ENCODE measurements around the gene SLC5A6.

DNA sequence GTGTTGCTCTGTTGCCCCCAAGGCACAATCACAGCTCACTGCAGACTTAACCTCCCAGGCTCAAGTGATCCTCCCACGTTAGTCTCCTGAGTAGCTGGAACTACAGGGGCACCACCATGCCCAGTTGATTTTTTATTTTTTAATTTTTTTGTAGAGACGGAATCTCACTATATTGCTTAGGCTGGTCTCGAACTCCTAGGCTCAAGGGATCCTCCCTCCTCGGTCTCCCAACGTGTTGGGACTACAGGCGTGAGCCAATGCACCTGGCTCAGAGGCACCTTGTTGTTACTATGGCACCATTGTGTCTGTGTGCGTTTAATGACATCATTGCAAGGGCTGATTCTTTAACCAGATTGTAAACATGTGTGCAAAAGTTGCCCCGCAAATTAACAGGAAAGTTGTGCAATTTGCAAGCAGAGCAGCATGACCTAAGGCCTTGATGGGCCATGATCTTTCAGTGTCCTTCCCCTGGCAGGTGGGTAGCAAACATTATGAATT, 40.7 kb downstream of the SLC5A6 start:
- TF ChIP-seq EZH2 (IDR thresholded peaks at IDR 0.05) (no peak), POLR2AphosphoS5 (IDR thresholded peaks at IDR 0.05; ENCODE audit: borderline replicate concordance, low read depth, low read length) (no peak)

Data from SK-N-MC (cell line).